ENCODE data around the gene ZNF366.

DNA sequence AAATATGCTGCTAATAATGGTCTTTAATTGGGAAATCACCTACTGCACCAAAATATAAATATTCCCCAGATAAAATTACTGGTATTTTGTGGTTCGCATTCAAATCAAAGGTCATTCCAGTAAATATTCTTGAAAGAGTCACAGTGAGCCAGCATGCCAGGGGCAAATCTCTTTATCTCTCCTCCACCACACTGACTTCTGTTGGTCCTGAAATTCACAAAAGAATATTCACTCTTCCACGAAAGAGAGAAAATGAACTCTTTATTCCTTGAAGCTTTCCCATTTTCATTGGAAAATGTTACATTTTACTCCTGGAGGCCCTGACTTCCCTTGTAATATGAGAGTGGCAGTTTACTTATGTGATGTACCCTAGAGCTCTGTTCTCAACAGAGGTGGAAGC is 39.7 kb downstream of the ZNF366 start:
- TF ChIP-seq, protein P1, sequence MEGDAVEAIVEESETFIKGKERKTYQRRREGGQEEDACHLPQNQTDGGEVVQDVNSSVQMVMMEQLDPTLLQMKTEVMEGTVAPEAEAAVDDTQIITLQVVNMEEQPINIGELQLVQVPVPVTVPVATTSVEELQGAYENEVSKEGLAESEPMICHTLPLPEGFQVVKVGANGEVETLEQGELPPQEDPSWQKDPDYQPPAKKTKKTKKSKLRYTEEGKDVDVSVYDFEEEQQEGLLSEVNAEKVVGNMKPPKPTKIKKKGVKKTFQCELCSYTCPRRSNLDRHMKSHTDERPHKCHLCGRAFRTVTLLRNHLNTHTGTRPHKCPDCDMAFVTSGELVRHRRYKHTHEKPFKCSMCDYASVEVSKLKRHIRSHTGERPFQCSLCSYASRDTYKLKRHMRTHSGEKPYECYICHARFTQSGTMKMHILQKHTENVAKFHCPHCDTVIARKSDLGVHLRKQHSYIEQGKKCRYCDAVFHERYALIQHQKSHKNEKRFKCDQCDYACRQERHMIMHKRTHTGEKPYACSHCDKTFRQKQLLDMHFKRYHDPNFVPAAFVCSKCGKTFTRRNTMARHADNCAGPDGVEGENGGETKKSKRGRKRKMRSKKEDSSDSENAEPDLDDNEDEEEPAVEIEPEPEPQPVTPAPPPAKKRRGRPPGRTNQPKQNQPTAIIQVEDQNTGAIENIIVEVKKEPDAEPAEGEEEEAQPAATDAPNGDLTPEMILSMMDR (IDR thresholded peaks at IDR 0.05), result no peak
- no peak for TF ChIP-seq POLR2AphosphoS5 (IDR thresholded peaks at IDR 0.05; ENCODE audit: insufficient read depth in 1 of 2, low read depth in 1 of 2)

All from vagina (tissue), 2 donors.